Fibroblast of lung (primary cell): ENCODE results near the gene ADGRF3. TPM values are rescaled to one million over a fixed set of nuclear protein-coding genes. Genes with fewer than 3 reads are reported as not detected.

Source experiments
- DNase-seq, 2 donors: peaks; one replicate each; pipeline versions ENCODE4 v3.0.0 to v3.0.0-alpha.2; 2010; ENCODE audit warnings: low read depth in 2 of 2
- H2AFZ ChIP-seq: 2 replicates; pipeline ENCODE4 v1.5.1; 2012; ENCODE audit warnings: low read length, control low read depth, inconsistent platforms
- H3K27ac ChIP-seq: 2 replicates; pipeline ENCODE4 v1.5.1; 2011; ENCODE audit warnings: low read length, control low read depth; ENCODE audit not compliant: insufficient read depth
- H3K27me3 ChIP-seq: 2 replicates; pipeline ENCODE4 v1.5.1; 2011; ENCODE audit warnings: mild to moderate bottlenecking, low read length; ENCODE audit not compliant: control insufficient read depth, insufficient read depth
- H3K36me3 ChIP-seq: 2 replicates; pipeline ENCODE4 v1.5.1; 2011; ENCODE audit warnings: low read length; ENCODE audit not compliant: control insufficient read depth, insufficient read depth
- H3K4me1 ChIP-seq: 2 replicates; pipeline ENCODE4 v1.5.1; 2011; ENCODE audit warnings: low read length; ENCODE audit not compliant: control insufficient read depth, insufficient read depth; ENCODE audit errors: extremely low read depth
- H3K4me2 ChIP-seq: 2 replicates; pipeline ENCODE4 v1.5.1; 2011; ENCODE audit warnings: low read length, control low read depth; ENCODE audit not compliant: insufficient read depth; ENCODE audit errors: extremely low read depth
- H3K4me3 ChIP-seq, 4 experiments: fragments of 200-600 bp in 1 of 4; sonication (generic) in 1 of 4; replicated peaks in 1 of 4; 2 replicates each; pipeline ENCODE4 v1.5.1; 2011 to 2016; ENCODE audit warnings: low read length in 4 of 4, low read depth in 3 of 4, mild to moderate bottlenecking in 3 of 4, control low read depth in 2 of 4, inconsistent platforms in 1 of 4, mixed read lengths in 1 of 4; ENCODE audit not compliant: insufficient read depth in 1 of 4; ENCODE audit errors: control extremely low read depth in 1 of 4
- H3K79me2 ChIP-seq: 2 replicates; pipeline ENCODE4 v1.5.1; 2012; ENCODE audit warnings: mild to moderate bottlenecking, low read length, inconsistent platforms; ENCODE audit not compliant: control insufficient read depth, insufficient read depth
- H3K9ac ChIP-seq: 2 replicates; pipeline ENCODE4 v1.5.1; 2011; ENCODE audit warnings: mild to moderate bottlenecking, low read length, control low read depth; ENCODE audit not compliant: insufficient read depth
- H3K9me3 ChIP-seq: 2 replicates; pipeline ENCODE4 v1.5.1; 2012; ENCODE audit warnings: low read depth, low read length; ENCODE audit not compliant: control insufficient read depth, insufficient read depth
- H4K20me1 ChIP-seq: 2 replicates; pipeline ENCODE4 v1.5.1; 2011; ENCODE audit warnings: low read length; ENCODE audit not compliant: control insufficient read depth, insufficient read depth; ENCODE audit errors: extremely low read depth
- CTCF ChIP-seq, 2 donors: IDR thresholded peaks in 1 of 2; conservative IDR thresholded peaks in 1 of 2; 1 replicate in 1 of 2; 2 replicates in 1 of 2; pipeline ENCODE4 v1.5.1; 2011 to 2012; ENCODE audit warnings: low read length in 2 of 2, control low read depth in 1 of 2, inconsistent platforms in 1 of 2, low read depth in 1 of 2, mild to moderate bottlenecking in 1 of 2
- EZH2 ChIP-seq: IDR thresholded peaks from 2 replicates; pipeline ENCODE4 v1.5.1; 2012; ENCODE audit warnings: low read length, control low read depth, mild to moderate bottlenecking; ENCODE audit errors: missing control alignments
- polyA plus RNA-seq, 2 donors: library from polyadenylated mRNA; depleted of rRNA in 1 of 2; stranded (reverse) in 1 of 2; unstranded in 1 of 2; fragments of >200 nt; gene quantifications; 2 replicates each; pipeline ENCODE4 v1.2.1, GENCODE V29; 2011 to 2012; ENCODE audit warnings: missing spikeins in 1 of 2
- total RNA-seq: library from RNA; depleted of rRNA; stranded (reverse); fragments of >200 nt; gene quantifications from 2 replicates; pipeline ENCODE4 v1.2.1, GENCODE V29; 2014

Gene ADGRF3
- total and polyA plus RNA-seq, 2 donors (not counting 1 experiment from before 2014, with no cell fraction given): under 0.01 to 0.06 TPM

- H3K9ac ChIP-seq: peak overlapping the region; percentile 71
- H3K36me3 ChIP-seq: no peaks in the 10 kb centered on the region
- peak; percentile 37 to 69 for DNase-seq
- TF ChIP-seq EZH2: no peak
- TF ChIP-seq CTCF (conservative IDR thresholded peaks at IDR 0.05 in 1 of 2, IDR thresholded peaks at IDR 0.05 in 1 of 2; ENCODE audit: low read depth in 1 of 2, low read length in 2 of 2): no peak
- no peaks in the 10 kb centered on the region for H3K9me3 ChIP-seq
- peak overlapping the region; percentile 95 for H2AFZ ChIP-seq
- no peaks in the 10 kb centered on the region for H3K27me3 ChIP-seq
- peak overlapping the region; percentile 83 to 96 (median 90) for H3K4me3 ChIP-seq
- no peaks in the 10 kb centered on the region for H4K20me1 ChIP-seq
- H3K4me2 ChIP-seq: peak overlapping the region; percentile 89
- peak overlapping the region; percentile 85 for H3K27ac ChIP-seq
- peaks cover 36% of the 10 kb centered on the region for H3K79me2 ChIP-seq
- peaks cover 2% of the 10 kb centered on the region for H3K4me1 ChIP-seq
These were observed 1.9 kb downstream of the ADGRF3 start for GRCh38 chr2:26344581-26345282.

- Histone ChIP-seq H3K4me2 (no peak overlapping the region), H3K36me3 (no peaks in the 10 kb centered on the region), H3K27me3 (no peaks in the 10 kb centered on the region), H4K20me1 (no peaks in the 10 kb centered on the region), H3K79me2 (peaks cover 2% of the 10 kb centered on the region), H3K4me3 (no peak overlapping the region), H2AFZ (no peak overlapping the region), H3K9me3 (no peaks in the 10 kb centered on the region), H3K9ac (no peak overlapping the region), H3K27ac (no peak overlapping the region), H3K4me1 (no peaks in the 10 kb centered on the region)
- no peak for TF ChIP-seq CTCF (conservative IDR thresholded peaks at IDR 0.05 in 1 of 2, IDR thresholded peaks at IDR 0.05 in 1 of 2; ENCODE audit: low read depth in 1 of 2, low read length in 2 of 2)
- no peak for TF ChIP-seq EZH2
- no peak for DNase-seq
These were observed 5.8 kb downstream of the ADGRF3 start for GRCh38 chr2:26340831-26341230.

- Histone ChIP-seq H3K9me3 (no peaks in the 10 kb centered on the region), H3K4me3 (no peak overlapping the region), H3K79me2 (no peaks in the 10 kb centered on the region), H3K4me2 (no peak overlapping the region), H3K27ac (no peak overlapping the region), H3K4me1 (no peaks in the 10 kb centered on the region), H3K36me3 (no peaks in the 10 kb centered on the region), H4K20me1 (no peaks in the 10 kb centered on the region), H3K9ac (no peak overlapping the region), H2AFZ (no peak overlapping the region), H3K27me3 (no peaks in the 10 kb centered on the region)
- TF ChIP-seq EZH2: no peak
- TF ChIP-seq CTCF (conservative IDR thresholded peaks at IDR 0.05 in 1 of 2, IDR thresholded peaks at IDR 0.05 in 1 of 2; ENCODE audit: low read depth in 1 of 2, low read length in 2 of 2): no peak
- no peak for DNase-seq
These were observed 9.3 kb downstream of the ADGRF3 start for GRCh38 chr2:26337298-26337697.
